ENCODE results near the gene NEK4. TPM values are rescaled to one million over a fixed set of nuclear protein-coding genes. Genes with fewer than 3 reads are reported as not detected.

Gene NEK4
- 22.4 and 35.4 TPM in 2 replicates for total RNA-seq

GRCh38 chr3:52770496-52771333 lies at the start of gene NEK4:
Gene NEK4, minus strand, starts transcription at chr3:52770940. Its CDS starts 194 bp downstream, at chr3:52770746.

GRCh38 chr3:52794612-52795099 lies 23.9 kb upstream of the NEK4 start, which contains the start of gene ITIH3:
Gene ITIH3, plus strand, starts transcription at chr3:52794796. Its CDS starts 8 bp downstream, at chr3:52794804.

GRCh38 chr3:52777127-52777958 lies 6.6 kb upstream of the NEK4 start, which contains the start of gene ITIH1:
Gene ITIH1, plus strand, starts transcription at chr3:52777599. Its CDS starts 17 bp downstream, at chr3:52777616.

GRCh38 chr3:52705688-52706686 lies 64.8 kb downstream of the NEK4 start, which contains the start of the genes GLT8D1 and SPCS1:
Gene GLT8D1, minus strand, starts transcription at chr3:52705791. Its CDS starts 5,331 bp downstream, at chr3:52700460.
Gene SPCS1, plus strand, starts transcription at chr3:52706106. Its CDS starts 141 bp downstream, at chr3:52706247.

GRCh38 chr3:52685709-52686691 lies 84.7 kb downstream of the NEK4 start, which contains the start of the genes GNL3 and PBRM1:
Gene GNL3, plus strand, starts transcription at chr3:52686032. Its CDS starts 61 bp downstream, at chr3:52686093.
Gene PBRM1, minus strand, starts transcription at chr3:52685913.

Small RNA genes within 50 kb of the gene (small RNA-seq; reads per million reads assigned to genes)
- gene AC006254.2 (not detected), gene RF00569 (24,100 reads per million, percentile 100 among the genes with 10 or more reads in this experiment), gene RF01183 (not detected), gene SNORD19 (not detected), gene SNORD19B (not detected), gene SNORD69 (1,188 reads per million, percentile 100 among the genes with 10 or more reads in this experiment)

Other genes with a start within 250 kb of the NEK4 start
- 44.5 and 52.8 TPM in 2 replicates for gene NT5DC2, start 237.1 kb downstream of the NEK4 start, total RNA-seq
- 5.9 and 7.4 TPM in 2 replicates for gene UQCC5, start 234.3 kb downstream of the NEK4 start, total RNA-seq
- gene PBRM1, start 85.0 kb downstream of the NEK4 start, total RNA-seq: 52.9 and 75.7 TPM in 2 replicates
- gene GNL3, start 84.9 kb downstream of the NEK4 start, total RNA-seq: 121 and 159 TPM in 2 replicates
- gene GLT8D1, start 65.1 kb downstream of the NEK4 start, total RNA-seq: 68.8 and 81.9 TPM in 2 replicates
- gene SPCS1, start 64.8 kb downstream of the NEK4 start, total RNA-seq: 52.6 and 73.1 TPM in 2 replicates
- gene ITIH1, start 6.7 kb upstream of the NEK4 start, total RNA-seq: not detected in 2 replicates
- not detected in 2 replicates for gene ITIH3, start 23.9 kb upstream of the NEK4 start, total RNA-seq
- gene ITIH4, start 59.7 kb upstream of the NEK4 start, total RNA-seq: under 0.01 and 1.8 TPM in 2 replicates
- gene MUSTN1, start 64.1 kb upstream of the NEK4 start, total RNA-seq: not detected in 2 replicates
- 12.9 and 14.5 TPM in 2 replicates for gene STIMATE, start 126.6 kb upstream of the NEK4 start, total RNA-seq